Measurements from ENCODE around the gene BAZ2B.
"Not testable (repeated sequence)": the region's sequence is repeated elsewhere in the genome, so short reads cannot be mapped to it uniquely, and the experiment has no call there.

BAZ2B gene

DNA sequence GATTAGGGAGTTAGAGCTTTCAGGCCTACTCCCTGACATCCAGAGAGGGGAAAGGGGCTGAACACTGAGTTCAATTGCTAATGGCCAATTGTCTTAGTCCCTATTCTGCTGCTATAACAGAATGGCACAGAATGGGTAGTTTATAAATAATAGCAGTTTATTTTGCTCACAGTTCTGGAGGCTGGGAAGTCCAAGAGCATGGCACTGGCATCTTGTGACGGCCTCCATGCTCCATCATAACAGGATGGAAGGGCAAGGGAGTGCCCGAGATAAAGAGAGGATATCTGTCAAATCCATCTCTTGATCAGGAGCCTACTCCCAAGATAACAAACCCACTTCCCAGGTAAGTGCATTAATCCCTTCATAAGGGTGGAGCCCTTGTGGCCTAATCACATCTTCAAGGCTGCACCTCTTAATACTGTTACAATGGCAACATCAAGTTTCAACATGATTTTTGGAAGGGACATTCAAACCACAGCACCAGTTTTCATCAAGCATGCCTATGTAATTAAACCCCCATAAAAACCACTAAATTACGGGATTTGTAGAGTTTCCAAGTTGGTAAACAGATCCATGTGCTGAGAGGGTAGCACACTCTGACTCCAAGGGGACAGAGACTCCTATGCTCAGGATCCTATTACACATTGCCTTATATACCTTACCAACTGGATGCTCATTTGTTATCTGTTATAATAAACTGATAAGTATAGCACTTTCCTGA is 44.6 kb downstream of the BAZ2B start:
- no peak for DNase-seq

DNA sequence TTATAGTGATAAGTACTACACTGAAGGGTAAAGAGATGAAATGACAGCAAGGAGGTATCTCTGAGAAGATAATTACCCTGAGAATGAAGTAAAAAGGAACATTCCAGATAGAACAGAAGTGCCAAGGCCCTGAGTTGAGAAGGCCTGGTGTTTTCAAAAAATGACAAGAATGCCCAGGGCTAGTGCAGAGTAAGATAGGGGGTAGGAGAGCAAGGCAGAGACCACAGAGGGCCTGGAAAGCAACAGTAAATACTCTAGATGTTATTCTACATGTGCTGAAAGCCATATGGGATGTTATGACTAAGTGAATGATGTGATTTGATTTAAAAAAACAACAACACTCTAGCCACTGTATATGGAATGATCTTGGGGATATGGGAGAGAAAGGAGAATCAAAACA is 52.3 kb downstream of the BAZ2B start:
- no peak for DNase-seq

DNA sequence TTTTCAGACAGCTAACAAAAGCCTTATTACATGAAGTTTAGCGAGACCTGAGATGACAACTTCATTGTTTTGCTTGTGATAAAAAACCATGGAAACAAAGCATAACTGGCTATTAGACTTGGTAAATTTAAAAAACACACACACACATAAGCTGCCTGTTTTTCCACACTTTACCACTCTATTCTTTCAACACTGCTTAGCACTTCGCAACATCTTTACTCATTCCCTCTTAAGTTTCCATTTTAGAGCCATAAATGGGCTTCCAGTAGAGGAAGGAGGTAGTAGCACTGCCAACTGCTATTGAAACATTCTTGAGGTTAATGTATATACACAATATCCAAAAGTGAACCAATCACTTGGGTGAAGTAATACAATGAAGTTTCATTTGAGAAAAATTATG is 54.1 kb downstream of the BAZ2B start:
- no peak for DNase-seq

DNA sequence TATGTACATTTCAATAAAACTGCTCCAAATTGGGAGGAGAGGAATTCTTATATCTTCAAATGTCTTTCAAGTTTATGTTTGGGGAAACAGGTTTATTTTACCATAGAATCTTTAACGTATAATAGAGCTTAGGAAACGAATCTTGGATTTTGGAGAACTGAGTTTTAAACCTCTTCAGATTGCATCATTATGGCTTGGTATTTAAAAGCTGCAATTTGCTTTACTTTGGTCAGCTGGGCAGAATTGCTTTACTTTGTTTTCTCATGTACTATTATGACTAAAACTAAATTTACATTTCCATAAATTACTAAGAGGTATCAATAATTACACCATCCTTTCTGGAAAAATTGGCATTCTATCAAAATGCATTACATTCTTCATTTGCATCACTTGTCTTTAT is 54.6 kb downstream of the BAZ2B start:
- DNase-seq = no peak

DNA sequence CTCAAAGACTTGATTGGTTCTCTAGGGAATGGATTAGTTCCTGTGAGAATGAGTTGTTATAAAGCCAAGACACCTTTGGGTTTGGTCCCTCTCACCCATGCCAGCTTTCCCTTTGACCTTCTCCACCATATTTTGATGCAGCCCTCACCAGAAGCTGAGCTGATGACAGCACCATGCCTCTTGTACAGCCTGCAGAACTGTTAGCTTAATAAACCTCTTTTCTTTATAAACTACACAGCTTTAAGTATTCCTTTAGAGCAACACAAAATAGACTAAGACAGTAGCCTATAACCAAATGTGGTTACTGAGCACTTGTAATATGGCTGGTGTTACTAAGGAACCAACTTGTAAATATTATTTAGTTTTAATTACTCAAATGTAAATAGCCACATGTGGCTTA is 55.1 kb downstream of the BAZ2B start:
- DNase-seq = no peak

DNA sequence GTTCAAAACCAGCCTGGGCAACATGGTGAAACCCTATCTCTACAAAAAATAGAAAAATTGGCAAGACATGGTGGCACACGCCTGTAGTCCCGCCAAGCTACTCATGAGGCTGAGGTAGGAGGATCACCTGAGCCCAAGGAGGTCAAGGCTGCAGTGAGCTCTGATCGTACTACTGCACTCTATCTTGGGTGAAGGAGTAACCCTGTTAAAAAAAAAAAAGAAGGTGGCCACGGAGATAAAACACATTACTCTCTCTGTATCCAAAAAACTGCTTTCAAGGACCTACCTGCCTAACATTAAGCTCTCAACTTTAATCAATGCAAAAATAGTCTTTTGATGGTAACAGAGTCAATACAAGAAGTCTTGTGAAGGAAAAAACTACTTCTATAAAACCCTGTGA is 57.3 kb downstream of the BAZ2B start:
- DNase-seq = no peak

DNA sequence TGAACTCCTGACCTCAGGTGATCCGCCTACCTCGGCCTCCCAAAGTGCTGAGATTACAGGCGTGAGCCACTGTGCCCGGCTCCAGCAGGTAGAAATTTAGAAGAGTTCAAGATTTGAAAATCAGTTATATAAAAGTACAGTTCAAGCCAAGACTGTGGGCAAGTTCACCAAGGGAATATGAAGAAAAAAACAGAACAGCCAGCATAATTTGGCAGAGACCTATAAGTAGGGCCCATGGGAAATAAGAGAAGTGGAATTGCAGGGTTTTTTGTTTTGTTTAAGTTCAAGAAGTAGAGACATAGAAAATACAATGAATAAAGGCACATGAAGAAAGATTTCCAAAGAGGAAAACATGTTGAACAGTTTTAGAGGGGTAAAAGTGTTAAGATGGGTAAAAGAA is 57.9 kb downstream of the BAZ2B start:
- no peak for DNase-seq

DNA sequence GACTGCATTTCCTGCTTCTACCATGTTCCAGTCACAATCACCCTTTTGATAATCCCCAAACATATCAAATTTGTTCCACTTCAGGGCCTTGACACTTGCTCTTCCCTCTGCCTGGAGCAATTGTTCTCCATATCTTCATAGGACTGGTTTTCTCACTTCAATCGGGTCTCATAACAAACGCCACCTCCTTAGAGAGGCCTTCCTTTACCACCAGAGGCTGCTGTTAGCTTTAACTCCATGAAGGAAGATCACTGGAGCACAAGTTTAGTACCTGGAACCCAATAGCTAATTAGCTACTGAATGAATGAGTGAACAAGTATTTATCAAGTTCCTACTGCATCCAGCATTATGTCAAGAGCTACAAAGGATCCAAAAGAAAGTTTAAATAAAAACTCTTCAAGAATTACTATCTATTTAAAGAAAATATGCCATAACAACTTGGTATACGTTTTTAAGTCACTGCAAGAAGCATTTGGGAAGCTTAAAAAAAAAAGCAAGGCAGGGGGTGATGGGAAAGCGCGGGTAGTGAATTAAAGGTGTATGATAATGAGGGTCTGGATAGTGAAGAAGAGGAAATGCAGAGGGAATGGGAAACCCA is 58.8 kb downstream of the BAZ2B start:
- no peak for DNase-seq

DNA sequence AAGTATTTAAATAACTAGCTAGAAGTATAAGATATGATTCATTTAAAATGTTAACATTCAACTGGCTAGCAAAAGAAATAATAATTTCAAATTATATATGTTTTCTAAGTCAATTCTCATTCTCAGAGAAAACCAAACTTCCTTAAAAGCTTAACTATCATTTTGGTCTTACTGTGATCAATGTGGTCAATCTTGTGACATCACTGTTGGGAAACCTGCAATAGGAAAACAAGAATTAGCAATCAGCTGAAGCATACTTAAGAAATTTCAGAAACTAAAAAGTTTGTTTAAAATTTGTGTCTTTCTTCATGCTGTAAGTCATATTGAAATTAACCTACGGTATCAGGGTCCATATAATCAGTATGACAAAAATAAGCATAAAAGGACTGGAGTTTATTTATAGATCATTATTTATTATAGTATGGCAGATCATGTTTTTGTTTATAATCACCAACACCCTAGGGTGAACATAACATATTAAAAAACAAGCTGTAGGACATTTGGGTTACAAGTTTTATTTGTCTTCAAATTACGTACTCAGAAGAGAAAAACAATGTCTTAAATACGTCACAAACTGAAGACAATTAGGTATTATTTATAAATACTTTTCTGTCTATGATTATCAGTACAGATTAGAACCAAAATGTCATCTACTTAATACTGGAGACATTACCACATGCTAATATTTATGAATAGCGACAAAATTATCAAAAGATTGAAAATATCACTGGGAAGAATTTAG is 60.5 kb downstream of the BAZ2B start:
- DNase-seq = no peak

DNA sequence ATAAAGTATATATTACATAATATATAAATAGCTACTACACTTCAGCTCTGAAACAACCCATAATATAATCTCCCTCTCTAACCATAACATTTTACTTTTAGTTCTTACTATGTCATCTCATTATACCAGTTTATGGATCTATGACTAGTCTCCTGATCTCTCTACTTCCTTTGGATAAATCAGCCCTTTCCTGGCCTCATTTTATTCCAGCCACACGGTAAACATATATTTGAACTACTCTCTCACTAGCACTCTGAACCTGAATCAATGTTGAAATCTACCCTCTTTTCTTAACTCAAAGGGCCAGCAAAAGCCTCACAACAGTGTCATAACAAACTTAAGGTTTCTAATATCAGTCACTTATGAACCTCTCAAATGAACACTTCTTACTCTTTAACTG is 62.6 kb downstream of the BAZ2B start:
- no peak for DNase-seq

DNA sequence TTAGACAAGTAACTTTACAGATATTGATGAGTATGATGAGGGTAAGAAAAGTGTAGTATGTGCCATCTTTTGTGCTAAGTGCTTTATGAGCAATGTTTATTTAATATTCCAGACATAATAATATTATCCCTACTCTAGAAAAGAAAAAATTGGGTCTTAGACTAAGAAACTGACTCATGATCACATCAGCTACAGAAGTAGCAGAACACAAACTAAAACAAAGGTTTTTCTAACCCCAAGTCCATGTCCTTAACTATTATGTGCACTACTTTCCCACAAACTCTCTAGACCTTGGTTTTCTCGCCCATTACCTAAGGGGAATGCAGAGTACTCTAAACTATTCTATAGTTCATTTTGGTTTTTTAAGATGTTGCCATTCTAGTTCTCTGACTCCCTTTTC is 64.5 kb downstream of the BAZ2B start:
- no peak for DNase-seq

DNA sequence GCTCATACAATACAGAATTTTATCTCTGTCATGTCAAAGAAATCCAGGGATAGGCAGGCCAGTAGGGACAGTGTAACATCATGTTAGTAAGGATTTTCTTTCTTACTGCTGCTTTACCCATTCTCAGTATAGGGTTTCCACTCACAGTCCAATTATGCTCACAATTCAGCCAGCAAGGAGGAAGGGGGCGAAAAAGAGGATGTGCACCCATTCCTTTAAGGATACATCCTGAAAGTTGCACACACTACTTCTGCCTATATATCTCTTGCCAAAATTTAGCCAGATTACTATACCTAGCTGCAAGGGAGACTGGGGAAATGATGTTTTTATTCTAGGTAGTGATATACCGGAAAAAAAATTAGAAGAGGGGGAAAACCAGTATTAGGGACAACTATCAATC is 66.1 kb downstream of the BAZ2B start:
- DNase-seq = no peak

DNA sequence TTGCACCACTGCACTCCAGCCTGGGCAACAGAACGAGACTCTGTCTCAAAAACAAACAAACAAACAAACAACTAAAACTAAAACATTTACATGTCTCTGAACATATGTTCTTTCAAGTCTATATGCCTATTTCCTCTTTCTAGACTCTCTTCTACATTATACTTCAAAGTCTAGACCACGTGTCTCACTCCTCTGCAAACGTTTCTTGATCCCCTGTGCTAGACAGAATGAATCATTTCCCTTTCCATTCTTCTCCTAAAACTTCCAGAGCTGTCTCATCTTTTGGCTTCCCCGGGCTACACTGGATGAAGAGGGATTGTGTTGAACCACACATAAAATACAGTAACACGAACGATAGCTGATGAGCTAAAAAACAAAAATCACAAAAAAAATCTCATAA is 67.1 kb downstream of the BAZ2B start:
- DNase-seq = no peak

DNA sequence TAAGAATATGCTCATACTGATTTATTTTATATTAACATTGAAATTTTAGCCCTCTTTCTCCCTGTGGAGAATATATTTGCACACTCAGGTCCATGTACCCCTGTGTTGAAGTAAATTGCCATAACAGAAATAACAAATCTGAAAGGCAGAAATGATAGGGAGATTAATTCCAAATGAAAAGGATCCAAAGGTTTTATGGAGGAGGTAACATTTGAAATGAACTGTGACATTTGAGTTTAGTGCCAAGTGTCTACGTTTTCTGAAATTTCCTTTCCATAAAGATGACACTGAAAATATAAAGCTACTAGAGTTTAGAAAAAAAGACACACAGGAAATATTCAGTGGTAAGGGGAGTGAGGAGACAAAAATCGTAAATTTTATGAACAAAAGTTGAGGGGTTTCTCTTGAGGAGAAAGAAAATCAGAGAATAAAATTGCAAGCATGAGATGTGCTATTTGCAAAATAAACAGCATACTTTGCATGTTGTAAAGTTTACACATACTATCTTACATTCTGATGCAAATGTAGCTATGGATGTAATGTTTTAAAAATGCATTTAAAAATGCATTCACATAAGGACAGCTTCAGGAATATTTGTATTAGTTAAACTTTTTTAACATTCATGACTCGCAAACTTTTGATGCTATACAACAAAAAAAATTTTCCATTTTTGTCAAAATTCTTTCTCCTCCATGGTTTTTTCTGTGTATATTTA is 69.5 kb downstream of the BAZ2B start:
- no peak for DNase-seq

DNA sequence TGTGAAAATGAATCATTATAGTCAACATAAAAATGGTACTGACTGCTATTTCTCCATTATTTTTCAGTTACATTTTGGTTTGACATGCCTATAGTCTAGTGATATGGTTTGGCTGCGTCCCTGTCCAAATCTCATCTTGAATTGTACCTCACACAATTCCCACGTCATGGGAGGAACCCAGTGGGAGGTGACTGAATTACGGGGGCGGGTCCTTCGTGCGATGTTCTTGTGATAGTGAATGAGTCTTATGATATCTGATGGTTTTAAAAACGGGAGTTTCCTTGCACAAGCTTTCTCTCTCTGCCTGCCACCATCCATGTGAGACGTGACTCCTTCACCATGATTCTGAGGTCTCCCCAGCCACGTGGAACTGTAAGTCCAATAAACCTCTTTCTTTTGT is 70.3 kb downstream of the BAZ2B start:
- DNase-seq = no peak

DNA sequence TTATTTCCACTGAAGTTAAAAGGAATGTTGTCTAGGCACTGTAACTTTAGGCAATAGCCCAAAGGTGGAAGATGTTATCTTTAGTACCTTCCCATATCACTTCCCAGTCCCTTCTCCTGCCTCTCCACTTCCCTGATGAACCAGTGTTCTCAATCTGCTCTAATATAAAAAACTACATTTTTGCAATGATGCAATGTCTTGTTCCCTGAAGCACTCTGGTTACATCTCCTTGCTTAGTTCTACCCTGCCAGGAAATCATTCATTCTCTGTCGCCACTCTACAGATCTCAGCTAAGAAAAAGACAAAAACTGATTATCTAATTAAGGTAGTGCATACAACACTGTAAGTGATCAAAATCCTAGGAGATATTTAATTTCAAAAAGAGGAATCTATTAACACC is 71.3 kb downstream of the BAZ2B start:
- no peak for DNase-seq

DNA sequence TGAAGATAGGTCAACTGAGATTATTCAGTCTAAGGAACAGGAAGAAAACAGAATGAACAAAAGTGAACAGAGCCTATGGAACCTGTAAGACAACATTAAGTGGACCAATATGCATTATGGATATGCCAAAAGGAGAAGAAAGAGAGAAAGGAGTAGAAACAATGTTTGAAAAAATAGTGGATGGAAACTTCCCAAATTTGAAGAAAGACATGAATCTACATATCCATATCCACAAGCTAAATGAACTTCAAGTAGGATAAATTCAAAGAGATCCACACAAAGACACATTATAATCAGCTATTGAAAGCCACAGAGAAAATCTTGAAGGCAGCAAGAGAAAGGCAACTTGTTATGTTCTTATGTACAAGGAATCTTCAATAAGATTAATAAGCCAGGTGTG is 74.2 kb downstream of the BAZ2B start:
- DNase-seq = no peak

DNA sequence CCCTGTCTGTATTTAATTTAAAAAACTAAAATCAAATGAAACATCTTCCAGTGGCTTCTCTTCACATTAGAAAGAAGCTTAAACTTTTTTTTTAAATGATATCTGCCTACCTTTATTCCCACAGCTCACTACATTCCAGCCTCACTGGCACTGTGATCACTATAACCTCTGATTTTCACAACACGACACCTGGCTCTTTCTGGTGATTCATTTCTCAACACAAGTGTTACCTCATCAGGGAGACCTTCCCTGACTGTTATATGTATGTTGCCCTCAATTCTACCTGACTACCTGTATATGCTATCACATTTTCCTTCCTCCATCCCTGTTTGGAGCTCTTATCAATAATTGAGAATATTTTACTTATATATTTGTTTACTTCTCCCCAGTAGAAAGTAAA is 76.6 kb downstream of the BAZ2B start:
- no peak for DNase-seq

DNA sequence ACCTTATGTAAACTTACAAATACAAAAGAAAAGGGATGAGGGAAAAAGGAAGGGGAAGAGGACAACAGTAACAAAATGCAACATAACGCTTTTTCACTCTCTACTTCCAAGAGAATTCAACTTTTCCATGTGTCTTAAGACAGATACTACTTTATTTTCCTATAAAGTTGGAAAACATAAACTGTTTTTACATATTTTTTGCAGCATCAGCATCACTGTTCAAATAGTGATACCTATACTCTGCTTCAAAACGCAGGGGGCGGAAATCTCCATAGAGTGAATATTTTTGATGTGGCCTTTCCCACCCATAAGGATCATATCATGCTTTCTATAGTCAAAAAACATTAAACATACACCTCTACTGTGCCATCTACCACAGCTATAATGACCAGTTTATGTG is 77.5 kb downstream of the BAZ2B start:
- DNase-seq = no peak

DNA sequence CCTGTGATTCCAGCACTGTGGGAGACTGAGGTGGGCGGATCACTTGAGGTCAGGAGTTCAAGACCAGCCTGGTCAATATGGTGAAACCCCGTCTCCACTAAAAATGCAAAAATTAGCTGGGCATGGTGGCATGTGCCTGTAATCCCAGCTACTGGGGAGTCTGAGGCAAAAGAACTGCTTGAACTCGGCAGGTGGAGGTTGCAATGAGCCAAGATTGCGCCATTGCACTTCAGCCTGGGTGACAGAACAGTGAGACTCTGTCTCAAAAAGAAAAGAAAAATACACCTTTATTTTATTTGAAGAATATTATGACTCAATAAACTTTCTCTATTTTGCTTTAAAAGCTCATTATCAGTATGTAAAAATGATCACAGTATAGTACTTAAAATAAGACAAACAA is 81.1 kb downstream of the BAZ2B start:
- DNase-seq = not testable (repeated sequence)

DNA sequence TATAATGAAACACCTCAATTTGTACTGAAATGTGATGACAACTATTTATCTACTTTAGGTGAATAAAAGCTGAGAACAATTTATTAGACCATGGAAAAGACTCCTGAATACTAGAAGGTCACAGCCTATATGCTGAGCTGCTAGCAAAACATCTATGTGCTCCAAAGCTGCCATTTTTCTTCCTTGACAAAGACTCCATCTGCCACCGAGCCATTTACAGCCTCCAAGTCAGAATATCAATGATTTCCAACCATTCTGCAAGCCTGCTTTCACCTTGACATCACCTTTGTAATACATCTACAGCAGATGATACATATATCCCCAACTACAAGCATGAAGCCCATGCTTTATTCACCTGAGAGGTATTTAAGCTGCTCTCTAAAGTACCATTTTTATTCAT is 84.9 kb downstream of the BAZ2B start:
- no peak for DNase-seq

DNA sequence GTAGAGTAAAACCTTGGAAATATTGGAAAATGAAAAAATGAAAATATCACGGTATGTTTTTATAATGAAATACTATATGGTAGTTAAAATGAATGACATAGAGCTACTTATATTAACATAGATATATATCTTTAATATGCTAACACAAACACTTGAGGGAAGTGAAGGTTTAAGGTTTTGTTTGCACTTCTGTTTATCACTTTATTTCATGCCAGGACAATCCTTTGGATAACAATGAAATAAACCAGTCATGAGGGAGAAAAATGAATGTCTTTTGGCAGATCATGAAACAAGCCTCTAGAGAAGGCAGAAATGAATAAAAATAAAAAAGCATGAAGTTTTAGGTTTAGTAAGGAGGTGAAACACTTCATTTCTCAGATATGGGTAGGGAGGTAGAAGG is 89.9 kb downstream of the BAZ2B start:
- DNase-seq = no peak

DNA sequence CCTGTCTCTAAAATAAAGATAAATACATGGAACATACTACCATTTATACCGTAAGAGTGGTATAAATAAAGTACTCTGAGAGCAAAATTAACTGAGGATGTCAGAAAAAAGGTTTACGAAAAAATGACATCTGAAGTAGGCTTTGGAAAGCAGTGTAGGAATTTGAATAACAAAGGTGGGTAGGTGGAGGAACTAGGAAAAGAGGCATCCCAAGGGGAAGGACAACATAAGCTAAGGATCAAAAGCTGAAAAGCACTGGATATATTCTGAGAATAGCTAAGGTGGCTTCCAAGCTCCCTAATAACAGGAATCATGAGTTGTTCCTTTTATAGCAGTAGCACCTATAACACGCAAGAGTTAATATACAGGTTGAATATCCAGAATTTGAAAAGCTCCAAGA is 91.3 kb downstream of the BAZ2B start:
- no peak for DNase-seq

DNA sequence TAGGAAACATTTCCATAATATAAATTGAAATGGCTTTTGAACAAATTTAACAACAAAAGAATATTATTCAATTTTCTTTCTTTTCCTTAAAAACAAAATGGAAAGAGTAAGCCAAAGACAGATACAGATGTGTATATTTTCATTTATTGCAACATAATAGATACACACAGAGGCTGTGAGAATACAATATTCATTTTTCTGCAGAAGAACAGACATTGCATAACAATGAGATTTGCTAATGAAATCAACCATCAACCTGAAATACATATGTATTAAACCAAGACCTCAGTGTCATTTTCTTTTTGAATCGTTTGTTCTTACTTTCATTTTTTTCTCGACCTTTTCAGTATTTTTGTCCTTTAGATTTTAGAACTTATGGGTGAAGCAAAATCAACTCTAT is 95.1 kb downstream of the BAZ2B start:
- no peak for DNase-seq

Data from NCI-H2029 (cell line).